Left lung (tissue), 10 donors: ENCODE measurements around the gene GLTP. TPM values are rescaled to one million over a fixed set of nuclear protein-coding genes. Genes with fewer than 3 reads are reported as not detected.
"Not testable (repeated sequence)": the region's sequence is repeated elsewhere in the genome, so short reads cannot be mapped to it uniquely, and the experiment has no call there.

Experiments
- ATAC-seq: fragments of 200-7000 bp; cut with Tn5 transposase; one replicate; pipeline ENCODE4 v1.9.1; 2020; ENCODE audit warnings: moderate library complexity
- DNase-seq, 4 donors: peaks; one replicate each; pipeline ENCODE4 v3.0.0-alpha.2; 2013 to 2020
- H3K27ac ChIP-seq, 2 donors: fragments of 200-600 bp; sonication (generic) in 1 of 2; one replicate each; pipeline versions ENCODE4 v1.5.0 to v1.8.0; 2020 to 2021
- H3K27me3 ChIP-seq, 2 donors: fragments of 200-600 bp; sonication (generic) in 1 of 2; one replicate each; pipeline versions ENCODE4 v1.5.0 to v1.8.0; 2020 to 2021
- H3K36me3 ChIP-seq, 2 donors: fragments of 200-600 bp; sonication (generic) in 1 of 2; one replicate each; pipeline versions ENCODE4 v1.5.0 to v1.8.0; 2020 to 2021
- H3K4me1 ChIP-seq, 2 donors: fragments of 200-600 bp; one replicate each; pipeline ENCODE4 v1.8.0; 2021
- H3K4me3 ChIP-seq, 2 donors: fragments of 200-600 bp; sonication (generic) in 1 of 2; one replicate each; pipeline versions ENCODE4 v1.5.0 to v1.8.0; 2020 to 2021; ENCODE audit warnings: mild to moderate bottlenecking in 1 of 2
- H3K9me3 ChIP-seq, 2 donors: fragments of 200-600 bp; sonication (generic) in 1 of 2; one replicate each; pipeline versions ENCODE4 v1.5.0 to v1.8.0; 2020 to 2021
- CTCF ChIP-seq, 2 donors: fragments of 200-600 bp; sonication (generic) in 1 of 2; IDR thresholded peaks; one replicate each; pipeline versions ENCODE4 v1.5.0 to v1.8.0; 2021; ENCODE audit warnings: antibody characterized with exemption in 2 of 2
- intact Hi-C, 2 donors: fragments of 100-400 bp; cut with DNase I; formaldehyde crosslinking; loops; one replicate each; pipeline versions ENCODE4 v1.11.2 to v1.14.2; 2022
- polyA plus RNA-seq, 6 donors: library from polyadenylated mRNA; unstranded; fragments of 120-200 nt; gene quantifications; one replicate each; pipeline ENCODE4 v1.2.1, GENCODE V29; 2013; ENCODE audit not compliant: insufficient read length in 6 of 6
- total RNA-seq, 2 donors: library from RNA; stranded (reverse); fragmentation: NEBNext Ultra II Directional; extraction: Animal tissue kit (Norgen Biotek cat#: 25700); gene quantifications; one replicate each; pipeline ENCODE4 v1.2.1, GENCODE V29; 2021
- donor health status: DM: no; HTN: yes; CAD: no.
- donor health status: DM: no; HTN: no; CAD: no.

Gene GLTP
- total and polyA plus RNA-seq, 8 donors, result 30.1 to 43.3 (median 32.5) TPM

GRCh38 chr12:109868182-109869051 is 11.9 kb downstream of the GLTP start:
- intact Hi-C loops, result no loop called here

GRCh38 chr12:109864916-109865315 is 15.4 kb downstream of the GLTP start:
- DNase-seq (peak in 1 of 4 donors; percentile 75), ATAC-seq (peak; percentile 87)
- Histone ChIP-seq H3K36me3 (peaks cover 0 to 16% of the 10 kb centered on the region in 2 donors), H3K4me3 (no peak overlapping the region), H3K4me1 (peaks cover 15 to 40% of the 10 kb centered on the region in 2 donors), H3K9me3 (no peaks in the 10 kb centered on the region), H3K27ac (peak overlapping the region; percentile 73 to 76), H3K27me3 (no peaks in the 10 kb centered on the region)
- TF ChIP-seq CTCF (IDR thresholded peaks at IDR 0.05), result no peak
- intact Hi-C loops, result no loop called here

More at GRCh38 chr12:109868182-109869051, 11.9 kb downstream of the GLTP start:
- ATAC-seq (no peak), DNase-seq (no peak)
- H3K4me1 ChIP-seq, result peaks cover 15 to 63% of the 10 kb centered on the region in 2 donors
- H3K4me3 ChIP-seq, result no peak overlapping the region
- no peaks in the 10 kb centered on the region for H3K27me3 ChIP-seq
- H3K36me3 ChIP-seq, result peaks cover 0 to 3% of the 10 kb centered on the region in 2 donors
- no peak overlapping the region for H3K27ac ChIP-seq
- no peak for TF ChIP-seq CTCF (IDR thresholded peaks at IDR 0.05)
- H3K9me3 ChIP-seq, result no peaks in the 10 kb centered on the region

GRCh38 chr12:109863847-109864712 is 16.3 kb downstream of the GLTP start:
- DNase-seq, result peak in 2 of 4 donors; percentile 51 to 58
- ATAC-seq, result peak; percentile 91
- intact Hi-C loops, result no loop called here

DNA sequence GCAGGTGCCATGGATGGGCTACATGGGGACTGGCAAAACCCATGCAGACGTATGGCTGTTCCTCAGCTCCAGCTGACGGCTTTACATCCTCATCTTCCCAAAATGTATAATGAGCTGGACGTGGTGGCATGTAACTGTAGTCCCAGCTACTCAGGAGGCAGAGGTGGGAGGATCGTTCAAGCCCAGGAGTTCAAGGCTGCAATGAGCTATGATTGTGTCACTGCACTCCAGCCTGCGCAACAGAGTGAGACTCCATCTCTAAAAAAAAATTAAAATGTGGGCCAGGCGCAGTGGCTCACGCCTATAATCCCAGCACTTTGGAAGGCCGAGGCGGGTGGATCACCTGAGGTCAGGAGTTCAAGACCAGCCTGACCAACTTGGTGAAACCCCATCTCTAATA is 17.9 kb downstream of the GLTP start:
- Histone ChIP-seq H3K36me3 (peaks cover 0 to 28% of the 10 kb centered on the region in 2 donors), H3K4me1 (peaks cover 15 to 21% of the 10 kb centered on the region in 2 donors)
- H3K27ac ChIP-seq, DNase-seq, ATAC-seq, H3K9me3 ChIP-seq, intact Hi-C loops, H3K27me3 ChIP-seq, H3K4me3 ChIP-seq: not testable (repeated sequence)

More at GRCh38 chr12:109863847-109864712, 16.3 kb downstream of the GLTP start:
- peak overlapping the region; percentile 73 to 76 for H3K27ac ChIP-seq
- H3K36me3 ChIP-seq, result peaks cover 0 to 16% of the 10 kb centered on the region in 2 donors
- no peaks in the 10 kb centered on the region for H3K9me3 ChIP-seq
- no peaks in the 10 kb centered on the region for H3K27me3 ChIP-seq
- no peak overlapping the region for H3K4me3 ChIP-seq
- no peak for TF ChIP-seq CTCF (IDR thresholded peaks at IDR 0.05)
- H3K4me1 ChIP-seq, result peaks cover 15 to 32% of the 10 kb centered on the region in 2 donors

DNA sequence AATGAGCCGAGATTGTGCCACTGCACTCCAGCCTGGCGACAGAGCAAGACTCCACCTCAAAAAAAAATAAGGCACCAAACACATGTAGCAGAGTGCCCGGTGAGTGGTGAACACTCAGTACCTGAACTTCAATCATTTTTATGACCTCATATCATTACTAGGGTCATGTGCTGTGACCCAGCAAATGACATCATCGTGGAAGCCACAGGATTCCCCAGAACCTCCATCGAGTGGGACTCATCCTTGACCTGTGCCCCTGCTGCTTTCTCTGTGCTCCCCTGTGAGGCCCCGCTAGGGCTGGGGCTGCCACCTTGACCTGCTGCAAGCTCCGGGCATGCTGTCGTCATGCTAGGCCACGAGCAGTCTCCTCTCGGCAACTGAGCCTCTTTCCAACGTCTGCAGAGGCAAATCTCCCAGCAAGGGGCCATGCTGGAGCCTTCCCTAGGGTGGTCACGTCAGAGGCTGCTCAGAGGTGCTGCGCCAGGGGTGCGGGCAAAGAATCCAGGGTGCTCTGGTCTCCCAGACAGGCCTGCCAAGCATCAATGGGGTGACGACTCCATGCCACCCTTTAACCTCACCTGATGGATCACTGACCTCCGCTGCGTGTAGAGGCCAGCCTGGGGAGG is 18.5 kb downstream of the GLTP start:
- ATAC-seq, result no peak
- H3K4me3 ChIP-seq, result no peak overlapping the region
- H3K9me3 ChIP-seq, result no peaks in the 10 kb centered on the region
- peaks cover 0 to 35% of the 10 kb centered on the region in 2 donors for H3K36me3 ChIP-seq
- no peak for TF ChIP-seq CTCF (IDR thresholded peaks at IDR 0.05)
- H3K27ac ChIP-seq, result no peak overlapping the region
- intact Hi-C loops, result no loop called here
- no peak for DNase-seq
- H3K27me3 ChIP-seq, result no peaks in the 10 kb centered on the region
- peaks cover 15 to 21% of the 10 kb centered on the region in 2 donors for H3K4me1 ChIP-seq
